Measurements from ENCODE around the gene SLX4IP.

Gene SLX4IP

GRCh38 chr20:10519361-10520046, 84.4 kb downstream of the SLX4IP start:
- no peak for DNase-seq (ENCODE audit: low read depth in 2 of 2, low spot score in 1 of 2)

- DNase-seq (ENCODE audit: low read depth in 2 of 2, low spot score in 1 of 2): no peak
These were observed 85.4 kb downstream of the SLX4IP start for GRCh38 chr20:10520528-10520927.

- DNase-seq (ENCODE audit: low read depth in 2 of 2, low spot score in 1 of 2): no peak
These were observed 86.1 kb downstream of the SLX4IP start for GRCh38 chr20:10521068-10521831.

GRCh38 chr20:10521836-10522235, 86.7 kb downstream of the SLX4IP start:
- no peak for DNase-seq (ENCODE audit: low read depth in 2 of 2, low spot score in 1 of 2)

- DNase-seq (ENCODE audit: low read depth in 2 of 2, low spot score in 1 of 2): no peak
These were observed 87.2 kb downstream of the SLX4IP start for GRCh38 chr20:10522328-10522727.

GRCh38 chr20:10523443-10523842, 88.3 kb downstream of the SLX4IP start:
- DNase-seq (ENCODE audit: low read depth in 2 of 2, low spot score in 1 of 2): no peak

- no peak for DNase-seq (ENCODE audit: low read depth in 2 of 2, low spot score in 1 of 2)
These were observed 89.0 kb downstream of the SLX4IP start for GRCh38 chr20:10524034-10524476.

GRCh38 chr20:10524643-10525042, 89.5 kb downstream of the SLX4IP start:
- no peak for DNase-seq (ENCODE audit: low read depth in 2 of 2, low spot score in 1 of 2)

- DNase-seq (ENCODE audit: low read depth in 2 of 2, low spot score in 1 of 2): no peak
These were observed 92.7 kb downstream of the SLX4IP start for GRCh38 chr20:10527781-10528180.

GRCh38 chr20:10530883-10531282, 95.8 kb downstream of the SLX4IP start:
- DNase-seq (ENCODE audit: low read depth in 2 of 2, low spot score in 1 of 2): no peak

- no peak for DNase-seq (ENCODE audit: low read depth in 2 of 2, low spot score in 1 of 2)
These were observed 96.7 kb downstream of the SLX4IP start for GRCh38 chr20:10531848-10532247.

- no peak for DNase-seq (ENCODE audit: low read depth in 2 of 2, low spot score in 1 of 2)
These were observed 97.3 kb downstream of the SLX4IP start for GRCh38 chr20:10532361-10532760.

GRCh38 chr20:10536531-10536930, 101.4 kb downstream of the SLX4IP start:
- DNase-seq (ENCODE audit: low read depth in 2 of 2, low spot score in 1 of 2): no peak

- no peak for DNase-seq (ENCODE audit: low read depth in 2 of 2, low spot score in 1 of 2)
These were observed 102.9 kb downstream of the SLX4IP start for GRCh38 chr20:10537850-10538480.

GRCh38 chr20:10538768-10539167, 103.7 kb downstream of the SLX4IP start:
- DNase-seq (ENCODE audit: low read depth in 2 of 2, low spot score in 1 of 2): no peak

- no peak for DNase-seq (ENCODE audit: low read depth in 2 of 2, low spot score in 1 of 2)
These were observed 104.9 kb downstream of the SLX4IP start for GRCh38 chr20:10539818-10540553.

- no peak for DNase-seq (ENCODE audit: low read depth in 2 of 2, low spot score in 1 of 2)
These were observed 105.8 kb downstream of the SLX4IP start for GRCh38 chr20:10540636-10541493.

GRCh38 chr20:10541668-10542411, 106.7 kb downstream of the SLX4IP start:
- no peak for DNase-seq (ENCODE audit: low read depth in 2 of 2, low spot score in 1 of 2)

GRCh38 chr20:10542442-10542841, 107.3 kb downstream of the SLX4IP start:
- no peak for DNase-seq (ENCODE audit: low read depth in 2 of 2, low spot score in 1 of 2)

GRCh38 chr20:10543480-10543879, 108.4 kb downstream of the SLX4IP start:
- DNase-seq (ENCODE audit: low read depth in 2 of 2, low spot score in 1 of 2): no peak
